SK-N-SH treated with all-trans-retinoic acid at 6 μM for 48 hours (cell line): ENCODE results near the gene PROM2.

Source experiments
- BACH2 ChIP-seq: fragments of 250-450 bp; sonication (Bioruptor Pico); IDR thresholded peaks from 2 replicates; pipeline ENCODE4 v1.9.0; 2021; ENCODE audit warnings: mild to moderate bottlenecking, borderline replicate concordance
- CSDC2 ChIP-seq: fragments of 250-450 bp; sonication (Bioruptor Pico); IDR thresholded peaks from 2 replicates; pipeline ENCODE4 v1.5.0; 2020; ENCODE audit warnings: mild to moderate bottlenecking, moderate library complexity
- CSRNP3 ChIP-seq: fragments of 250-450 bp; sonication (Bioruptor Pico); IDR thresholded peaks from 2 replicates; pipeline ENCODE4 v1.5.1; 2021; ENCODE audit warnings: mild to moderate bottlenecking, moderate library complexity
- ESRRG ChIP-seq: fragments of 250-450 bp; sonication (Bioruptor Pico); IDR thresholded peaks from 2 replicates; pipeline ENCODE4 v1.6.1; 2021; ENCODE audit warnings: mild to moderate bottlenecking
- PATZ1 ChIP-seq: fragments of 250-450 bp; sonication (Bioruptor Pico); IDR thresholded peaks from 2 replicates; pipeline ENCODE4 v1.8.0; 2020; ENCODE audit warnings: mild to moderate bottlenecking, moderate library complexity, borderline replicate concordance
- RARB ChIP-seq: fragments of 250-450 bp; sonication (Bioruptor Pico); IDR thresholded peaks from 2 replicates; pipeline ENCODE4 v1.8.0; 2021; ENCODE audit warnings: mild to moderate bottlenecking, moderate library complexity
- TSHZ2 ChIP-seq: fragments of 250-450 bp; sonication (Bioruptor Pico); IDR thresholded peaks from 2 replicates; pipeline ENCODE4 v1.5.0; 2020; ENCODE audit warnings: mild to moderate bottlenecking, moderate library complexity
- ZFP3 ChIP-seq: fragments of 250-450 bp; sonication (Bioruptor Pico); IDR thresholded peaks from 2 replicates; pipeline ENCODE4 v1.5.0; 2020; ENCODE audit warnings: mild to moderate bottlenecking, moderate library complexity

- TF ChIP-seq PATZ1 (CRISPR knock-in tag) (no peak), BACH2 (CRISPR knock-in tag) (no peak), ESRRG (CRISPR knock-in tag) (no peak), ZFP3 (no peak), CSDC2 (CRISPR knock-in tag) (no peak), RARB (CRISPR knock-in tag) (no peak), CSRNP3 (CRISPR knock-in tag) (no peak), TSHZ2 (CRISPR knock-in tag) (no peak)
Measured at GRCh38 chr2:95272781-95273180, 1.5 kb upstream of the PROM2 start.
